Stimulated activated CD8-positive, alpha-beta memory T cell treated with anti-CD3 and anti-CD28 coated beads, Interleukin-4, amount 100 ng/mL, for 4 hours (primary cell): ENCODE data around the gene MUC13.
"Not testable (repeated sequence)": the region's sequence is repeated elsewhere in the genome, so short reads cannot be mapped to it uniquely, and the experiment has no call there.

Experiments used
- DNase-seq, 2 donors: peaks; one replicate each; pipeline ENCODE4 v3.0.0-alpha.2; 2020; ENCODE audit warnings: low read depth in 2 of 2, low spot score in 1 of 2

MUC13 gene

GRCh38 chr3:124934577-124934976 is at the start of gene MUC13:
Gene MUC13, minus strand, starts transcription at chr3:124934751. Its CDS starts 39 bp downstream, at chr3:124934712.
- no peak for DNase-seq

- DNase-seq: no peak
Observed at GRCh38 chr3:124982855-124983254, 48.3 kb upstream of the MUC13 start.

- DNase-seq: no peak
Observed at GRCh38 chr3:124981472-124981871, 46.9 kb upstream of the MUC13 start.

GRCh38 chr3:124978627-124979026 is 44.1 kb upstream of the MUC13 start:
- no peak for DNase-seq

GRCh38 chr3:124976383-124976782 is 41.8 kb upstream of the MUC13 start:
- no peak for DNase-seq

GRCh38 chr3:124974691-124975090 is 40.1 kb upstream of the MUC13 start:
- no peak for DNase-seq

- DNase-seq: no peak
Observed at GRCh38 chr3:124973290-124973689, 38.7 kb upstream of the MUC13 start.

- no peak for DNase-seq
Observed at GRCh38 chr3:124972457-124972856, 37.9 kb upstream of the MUC13 start.

GRCh38 chr3:124969963-124970722 is 35.6 kb upstream of the MUC13 start:
- DNase-seq: no peak

GRCh38 chr3:124969190-124969589 is 34.6 kb upstream of the MUC13 start:
- DNase-seq: no peak

GRCh38 chr3:124967964-124968363 is 33.4 kb upstream of the MUC13 start:
- no peak for DNase-seq

GRCh38 chr3:124966521-124967445 is 32.2 kb upstream of the MUC13 start:
- no peak for DNase-seq

- no peak for DNase-seq
Observed at GRCh38 chr3:124965413-124965812, 30.9 kb upstream of the MUC13 start.

- no peak for DNase-seq
Observed at GRCh38 chr3:124964387-124964786, 29.8 kb upstream of the MUC13 start.

- DNase-seq: no peak
Observed at GRCh38 chr3:124963755-124964154, 29.2 kb upstream of the MUC13 start.

GRCh38 chr3:124962403-124962940 is 27.9 kb upstream of the MUC13 start:
- no peak for DNase-seq

GRCh38 chr3:124960698-124961097 is 26.1 kb upstream of the MUC13 start:
- no peak for DNase-seq

GRCh38 chr3:124960105-124960504 is 25.6 kb upstream of the MUC13 start:
- DNase-seq: no peak

GRCh38 chr3:124957951-124958350 is 23.4 kb upstream of the MUC13 start:
- not testable (repeated sequence) for DNase-seq

GRCh38 chr3:124952282-124952855 is 17.8 kb upstream of the MUC13 start:
- DNase-seq: no peak

GRCh38 chr3:124951511-124952281 is 17.1 kb upstream of the MUC13 start:
- DNase-seq: no peak
